OCI-LY3 (cell line): ENCODE results near the gene DCTN3.

ENCODE experiments used
- CTCF ChIP-seq: fragments of 200-600, 300-600 bp; sonication (generic); IDR thresholded peaks from 2 replicates; pipeline ENCODE4 v1.5.1; 2014; ENCODE audit warnings: antibody characterized with exemption, low read length, low read depth
- EZH2phosphoT487 ChIP-seq: fragments of 200-600 bp; shearing (Covaris generic); IDR thresholded peaks from 2 replicates; pipeline ENCODE4 v1.6.1; 2018; ENCODE audit warnings: antibody characterized with exemption, mixed run types, low read depth

- no peak for TF ChIP-seq CTCF
- TF ChIP-seq EZH2phosphoT487: no peak
These were observed 17.3 kb upstream of the DCTN3 start, which contains the start of gene SIGMAR1 for GRCh38 chr9:34637356-34638137.
